AG04449 (cell line): Measurements from ENCODE around the gene EDN3.
"Not testable (repeated sequence)": the region's sequence is repeated elsewhere in the genome, so short reads cannot be mapped to it uniquely, and the experiment has no call there.

Experiments
- CTCF ChIA-PET: fragments of 350-600 bp; formaldehyde crosslinking; extraction: SDS; loops from one replicate; lab custom pipeline; 2021; ENCODE audit warnings: antibody characterized with exemption; lab: Yijun Ruan, JAX
- POLR2A ChIA-PET: fragments of 400-600, 350-600 bp; formaldehyde crosslinking; extraction: SDS; loops from one replicate; lab custom pipeline; 2020; ENCODE audit warnings: antibody characterized with exemption, inconsistent platforms; lab: Yijun Ruan, JAX
- DNase-seq: peaks from one replicate; pipeline ENCODE4 v3.0.0-alpha.2; 2010; ENCODE audit warnings: low read depth, low spot score
- H3K4me3 ChIP-seq: 2 replicates; pipeline ENCODE4 v1.5.1; 2011; ENCODE audit warnings: low read depth, mild to moderate bottlenecking, control low read depth, low read length
- TF ChIP-seq, protein P1 (sequence below): IDR thresholded peaks from one replicate; pipeline ENCODE4 v1.5.1; 2011; ENCODE audit warnings: mild to moderate bottlenecking, moderate library complexity, low read length, control low read depth, inconsistent platforms; ENCODE audit not compliant: insufficient read depth; ENCODE audit errors: missing control alignments

EDN3 gene

DNA sequence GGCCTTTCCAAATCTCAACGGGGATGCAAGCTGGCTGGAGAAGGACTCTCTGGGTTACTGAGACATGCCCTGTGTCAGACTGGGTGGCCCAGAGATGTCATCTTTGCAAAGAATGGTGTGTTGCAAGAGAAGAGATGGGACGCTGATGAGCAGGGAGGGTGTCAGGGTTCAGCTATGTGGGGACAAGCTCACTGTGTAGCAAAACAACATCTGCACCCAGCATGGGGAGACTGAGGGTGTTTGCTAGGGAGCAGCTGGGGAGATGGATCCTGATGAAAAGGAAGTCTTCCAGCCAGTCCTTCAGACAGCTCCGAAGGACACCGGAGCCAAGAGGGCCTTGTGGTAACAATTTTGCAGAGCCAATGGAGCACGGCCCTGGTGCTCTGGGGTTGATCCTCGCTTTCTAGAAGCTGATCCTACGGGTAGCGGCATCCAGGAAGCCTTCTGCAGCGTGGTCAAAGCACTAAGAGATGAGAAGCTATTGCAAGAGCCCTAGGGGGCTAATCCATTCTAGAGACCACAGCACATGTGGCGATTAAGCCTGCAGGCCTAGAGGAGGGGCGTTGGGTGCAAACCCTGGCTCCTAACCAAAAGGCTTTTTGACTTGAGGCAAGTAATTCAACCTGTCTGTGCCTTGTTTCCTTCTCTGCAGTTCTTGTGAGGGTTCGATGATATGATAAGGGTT lies 39.9 kb downstream of the EDN3 start:
- POLR2A ChIA-PET: no interaction called here
- TF ChIP-seq, protein P1, sequence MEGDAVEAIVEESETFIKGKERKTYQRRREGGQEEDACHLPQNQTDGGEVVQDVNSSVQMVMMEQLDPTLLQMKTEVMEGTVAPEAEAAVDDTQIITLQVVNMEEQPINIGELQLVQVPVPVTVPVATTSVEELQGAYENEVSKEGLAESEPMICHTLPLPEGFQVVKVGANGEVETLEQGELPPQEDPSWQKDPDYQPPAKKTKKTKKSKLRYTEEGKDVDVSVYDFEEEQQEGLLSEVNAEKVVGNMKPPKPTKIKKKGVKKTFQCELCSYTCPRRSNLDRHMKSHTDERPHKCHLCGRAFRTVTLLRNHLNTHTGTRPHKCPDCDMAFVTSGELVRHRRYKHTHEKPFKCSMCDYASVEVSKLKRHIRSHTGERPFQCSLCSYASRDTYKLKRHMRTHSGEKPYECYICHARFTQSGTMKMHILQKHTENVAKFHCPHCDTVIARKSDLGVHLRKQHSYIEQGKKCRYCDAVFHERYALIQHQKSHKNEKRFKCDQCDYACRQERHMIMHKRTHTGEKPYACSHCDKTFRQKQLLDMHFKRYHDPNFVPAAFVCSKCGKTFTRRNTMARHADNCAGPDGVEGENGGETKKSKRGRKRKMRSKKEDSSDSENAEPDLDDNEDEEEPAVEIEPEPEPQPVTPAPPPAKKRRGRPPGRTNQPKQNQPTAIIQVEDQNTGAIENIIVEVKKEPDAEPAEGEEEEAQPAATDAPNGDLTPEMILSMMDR: no peak
- no peak overlapping the region for H3K4me3 ChIP-seq
- CTCF ChIA-PET: no interaction called here
- DNase-seq: no peak

- DNase-seq, CTCF ChIA-PET, H3K4me3 ChIP-seq, POLR2A ChIA-PET: not testable (repeated sequence)
Observed at GRCh38 chr20:59341285-59342022, 41.0 kb downstream of the EDN3 start.

DNA sequence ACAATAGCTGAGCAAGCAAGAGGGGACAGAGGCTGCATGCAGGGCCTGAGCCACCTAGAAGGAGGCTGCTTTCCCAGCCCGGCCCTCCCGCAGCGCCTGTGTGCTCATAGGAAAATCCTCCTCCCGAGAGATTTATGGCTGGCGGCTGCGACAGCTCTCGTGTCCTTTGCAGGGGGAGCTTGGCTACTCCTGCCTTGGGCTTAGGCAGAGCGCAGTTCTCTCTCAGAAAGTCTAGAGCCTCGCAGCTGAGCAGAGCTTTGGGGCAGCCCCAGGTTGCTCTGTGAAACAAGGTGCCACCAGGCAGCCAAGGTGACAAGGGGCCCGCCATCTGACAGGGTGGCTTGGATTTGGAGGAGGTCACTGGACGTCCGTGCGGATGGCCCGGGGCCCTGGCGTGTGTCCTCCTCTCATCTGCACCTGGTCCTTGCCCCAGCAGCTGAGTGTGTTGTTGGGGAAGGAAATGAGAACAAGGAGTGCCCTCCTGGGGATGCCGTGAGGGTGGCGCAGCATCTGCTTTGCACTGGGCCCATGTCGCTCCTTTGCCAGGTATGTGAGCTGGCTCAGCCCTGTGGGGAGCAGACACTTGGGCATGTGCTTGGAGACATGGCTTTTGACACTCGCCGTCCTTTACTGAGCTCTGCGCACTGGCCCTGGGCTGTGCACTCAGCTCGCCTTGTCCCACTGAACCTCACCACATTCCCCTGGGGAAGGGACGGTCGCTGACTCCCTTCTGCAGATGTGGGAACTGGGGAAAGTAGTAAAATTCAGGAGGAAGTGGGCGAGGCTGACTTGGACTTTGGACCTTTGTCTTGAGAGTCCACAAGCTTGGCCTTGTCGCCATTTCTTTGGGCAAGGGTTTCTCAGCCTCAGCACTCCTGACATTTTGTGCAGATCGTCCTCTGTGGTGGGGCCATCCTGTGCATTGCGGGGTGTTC lies 41.9 kb downstream of the EDN3 start:
- H3K4me3 ChIP-seq: no peak overlapping the region
- DNase-seq: no peak
- POLR2A ChIA-PET: no interaction called here
- TF ChIP-seq, protein P1: no peak
- CTCF ChIA-PET: no interaction called here

DNA sequence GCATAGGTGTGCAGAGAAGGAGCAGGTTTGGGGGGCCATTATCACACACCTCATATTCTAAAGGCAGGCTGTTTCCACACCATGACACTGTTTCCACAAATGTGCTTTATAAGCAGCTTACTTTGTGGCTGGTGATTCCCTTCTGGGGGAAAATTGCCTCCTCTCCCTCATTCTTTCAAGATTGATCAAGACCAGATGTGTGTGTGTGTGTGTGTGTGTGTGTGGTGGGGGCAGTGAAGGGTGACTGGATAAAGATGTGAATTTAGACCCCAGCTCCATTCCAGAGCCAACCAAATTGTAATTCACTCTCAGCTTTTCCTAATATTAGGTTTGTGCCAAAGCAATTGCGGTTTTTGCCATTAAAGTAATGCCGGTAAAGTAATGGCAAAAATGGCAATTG lies 45.6 kb downstream of the EDN3 start:
- H3K4me3 ChIP-seq: no peak overlapping the region
- CTCF ChIA-PET: no interaction called here
- TF ChIP-seq, protein P1: no peak
- POLR2A ChIA-PET: no interaction called here
- no peak for DNase-seq

DNA sequence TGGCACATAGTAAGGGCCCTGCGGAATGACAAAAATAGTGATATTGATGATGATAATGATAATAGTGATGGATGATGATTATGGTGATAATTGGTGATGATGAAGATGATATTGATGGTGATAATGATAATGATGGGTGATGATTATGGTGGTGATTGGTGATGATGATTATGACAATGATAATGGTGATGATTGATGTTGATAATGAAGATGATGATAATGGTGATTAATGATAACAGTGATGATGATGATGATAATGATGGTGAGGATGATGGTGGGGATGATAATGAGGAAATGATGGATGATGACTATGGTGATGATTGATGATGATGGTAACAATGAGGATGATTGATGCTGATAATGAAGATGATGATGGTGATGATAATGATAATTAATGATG lies 48.9 kb downstream of the EDN3 start:
- ChIA-PET POLR2A (no interaction called here), CTCF (no interaction called here)
- TF ChIP-seq, protein P1: no peak
- no peak for DNase-seq
- H3K4me3 ChIP-seq: no peak overlapping the region

GRCh38 chr20:59350330-59351156 lies 50.1 kb downstream of the EDN3 start:
- DNase-seq: no peak
- POLR2A ChIA-PET: no interaction called here
- TF ChIP-seq, protein P1: no peak
- CTCF ChIA-PET: no interaction called here
- no peak overlapping the region for H3K4me3 ChIP-seq
